DND-41 (cell line): ENCODE data around the gene FRK.

Source experiments
- CTCF ChIP-seq: IDR thresholded peaks from 2 replicates; pipeline ENCODE4 v1.5.1; 2012; ENCODE audit warnings: borderline replicate concordance, low read length, moderate library complexity, mild to moderate bottlenecking; ENCODE audit not compliant: poor library complexity, severe bottlenecking; ENCODE audit errors: extremely low read depth
- EZH2 ChIP-seq: IDR thresholded peaks from 3 replicates; pipeline ENCODE4 v1.6.1; 2012; ENCODE audit warnings: borderline replicate concordance, low read depth, mild to moderate bottlenecking, moderate library complexity, low read length, inconsistent platforms; ENCODE audit not compliant: severe bottlenecking

DNA sequence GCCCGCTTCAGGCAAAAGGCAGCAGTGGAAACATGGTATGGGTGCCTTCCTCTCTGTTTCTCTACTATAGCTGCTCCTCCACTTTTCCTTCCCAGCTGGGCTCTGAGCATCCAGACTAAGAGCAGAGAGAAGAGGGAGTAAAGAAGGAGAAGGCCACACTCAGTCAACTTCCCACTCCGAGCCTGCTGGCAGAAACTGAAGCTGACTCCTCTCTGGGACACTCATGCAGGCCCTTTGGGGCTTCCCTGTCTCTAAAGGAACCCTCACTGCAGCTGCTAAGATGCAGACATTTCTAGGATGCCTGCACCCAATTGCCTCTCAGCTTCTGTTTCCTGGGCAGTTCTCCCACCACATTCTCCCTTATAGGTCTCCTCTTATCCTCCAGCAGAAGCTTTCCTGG is 88.9 kb downstream of the FRK start:
- TF ChIP-seq CTCF (no peak), EZH2 (no peak)
